ENCODE data around the gene MT1E.
A peak's percentile ranks its signal among the peaks of the same experiment; 100 is the strongest.

MT1E gene

GRCh38 chr16:56626685-56627084 lies 1.1 kb downstream of the MT1E start:
- no peak for DNase-seq (ENCODE audit: low spot score)

- no peak for DNase-seq (ENCODE audit: low spot score)
Observed at GRCh38 chr16:56628486-56629350, 3.1 kb downstream of the MT1E start.

GRCh38 chr16:56629531-56629930 lies 4.0 kb downstream of the MT1E start:
- DNase-seq (ENCODE audit: low spot score) = no peak

- no peak for DNase-seq (ENCODE audit: low spot score)
Observed at GRCh38 chr16:56630134-56630533, 4.6 kb downstream of the MT1E start.

- no peak for DNase-seq (ENCODE audit: low spot score)
Observed at GRCh38 chr16:56631197-56631596, 5.6 kb downstream of the MT1E start.

GRCh38 chr16:56631832-56632155 lies 6.2 kb downstream of the MT1E start:
- DNase-seq (ENCODE audit: low spot score) = no peak

- DNase-seq (ENCODE audit: low spot score) = peak; percentile 55
Observed at GRCh38 chr16:56632156-56632847, 6.7 kb downstream of the MT1E start, which contains the start of gene MT1M. Gene MT1M, plus strand, starts transcription at chr16:56632659. Its CDS starts 73 bp downstream, at chr16:56632732.

GRCh38 chr16:56632848-56633365 lies 7.3 kb downstream of the MT1E start:
- DNase-seq (ENCODE audit: low spot score) = peak; percentile 44

GRCh38 chr16:56633535-56633934 lies 8.0 kb downstream of the MT1E start:
- DNase-seq (ENCODE audit: low spot score) = peak; percentile 36

- no peak for DNase-seq (ENCODE audit: low spot score)
Observed at GRCh38 chr16:56634715-56635440, 9.3 kb downstream of the MT1E start.

- no peak for DNase-seq (ENCODE audit: low spot score)
Observed at GRCh38 chr16:56635441-56635967, 9.9 kb downstream of the MT1E start.

GRCh38 chr16:56636616-56637413 lies 11.2 kb downstream of the MT1E start:
- no peak for DNase-seq (ENCODE audit: low spot score)

- DNase-seq (ENCODE audit: low spot score) = peak; percentile 81
Observed at GRCh38 chr16:56637814-56638750, 12.5 kb downstream of the MT1E start, which contains the start of gene MT1A. Gene MT1A, plus strand, starts transcription at chr16:56638666. Its CDS starts 73 bp downstream, at chr16:56638739.

GRCh38 chr16:56639045-56639444 lies 13.5 kb downstream of the MT1E start:
- DNase-seq (ENCODE audit: low spot score) = no peak

GRCh38 chr16:56640076-56640475 lies 14.5 kb downstream of the MT1E start:
- DNase-seq (ENCODE audit: low spot score) = no peak

- no peak for DNase-seq (ENCODE audit: low spot score)
Observed at GRCh38 chr16:56641166-56641565, 15.6 kb downstream of the MT1E start.

- no peak for DNase-seq (ENCODE audit: low spot score)
Observed at GRCh38 chr16:56643080-56643778, 17.6 kb downstream of the MT1E start.

- no peak for DNase-seq (ENCODE audit: low spot score)
Observed at GRCh38 chr16:56643833-56644232, 18.3 kb downstream of the MT1E start.

- no peak for DNase-seq (ENCODE audit: low spot score)
Observed at GRCh38 chr16:56645311-56645710, 19.7 kb downstream of the MT1E start.

All from ecto neural progenitor cell (in vitro differentiated cells).